ENCODE data around the gene PSMD7. TPM values are rescaled to one million over a fixed set of nuclear protein-coding genes. Genes with fewer than 3 reads are reported as not detected.
"Not testable (repeated sequence)": the region's sequence is repeated elsewhere in the genome, so short reads cannot be mapped to it uniquely, and the experiment has no call there.

The PSMD7 gene
- total RNA-seq, 4 donors from 2014 or later: 41.5 to 59.6 (median 43.3) TPM

GRCh38 chr16:74325641-74326040 is 29.0 kb downstream of the PSMD7 start:
- no peak for DNase-seq (ENCODE audit: low spot score in 2 of 2)
- 83 to 90% methylated on average over 10 of the region's 10 CpGs for WGBS, 2 donors
- peaks cover 0 to 50% (median 2%) of the 10 kb centered on the region in 3 donors for H3K36me3 ChIP-seq
- H3K9me3 ChIP-seq: no peaks in the 10 kb centered on the region
- peaks cover 0 to 32% (median 12%) of the 10 kb centered on the region in 4 donors for H3K4me1 ChIP-seq
- TF ChIP-seq CTCF (IDR thresholded peaks at IDR 0.05): no peak
- no peaks in the 10 kb centered on the region for H3K27me3 ChIP-seq
- no peak overlapping the region for H3K4me3 ChIP-seq
- H3K27ac ChIP-seq: no peak overlapping the region

GRCh38 chr16:74328346-74328745 is 31.7 kb downstream of the PSMD7 start:
- WGBS, 2 donors: 92 to 99% methylated on average over 9 of the region's 9 CpGs
- not testable (repeated sequence) for DNase-seq (ENCODE audit: low spot score in 2 of 2); H3K27ac ChIP-seq; H3K4me1 ChIP-seq; H3K9me3 ChIP-seq; H3K4me3 ChIP-seq; H3K27me3 ChIP-seq
- H3K36me3 ChIP-seq: peaks cover 0 to 72% (median 2%) of the 10 kb centered on the region in 3 donors

- H3K27me3 ChIP-seq; H3K4me3 ChIP-seq; H3K9me3 ChIP-seq; H3K4me1 ChIP-seq; DNase-seq (ENCODE audit: low spot score in 2 of 2); H3K27ac ChIP-seq: not testable (repeated sequence)
- 75 to 78% methylated on average over 6 to 8 of the region's 8 CpGs for WGBS, 2 donors
- peaks cover 0 to 68% (median 0%) of the 10 kb centered on the region in 3 donors for H3K36me3 ChIP-seq
These were observed 35.9 kb downstream of the PSMD7 start for GRCh38 chr16:74332469-74332868.

GRCh38 chr16:74337506-74337905 is 40.9 kb downstream of the PSMD7 start:
- WGBS, 2 donors: 92 to 100% methylated on average over 3 of the region's 3 CpGs
- not testable (repeated sequence) for H3K9me3 ChIP-seq; H3K27me3 ChIP-seq; H3K27ac ChIP-seq; H3K4me1 ChIP-seq; DNase-seq (ENCODE audit: low spot score in 2 of 2); H3K4me3 ChIP-seq
- H3K36me3 ChIP-seq: peaks cover 0 to 63% (median 4%) of the 10 kb centered on the region in 3 donors

GRCh38 chr16:74339226-74339625 is 42.6 kb downstream of the PSMD7 start:
- not testable (repeated sequence) for H3K4me1 ChIP-seq; H3K4me3 ChIP-seq; H3K9me3 ChIP-seq; DNase-seq (ENCODE audit: low spot score in 2 of 2); H3K27me3 ChIP-seq; H3K27ac ChIP-seq
- H3K36me3 ChIP-seq: peaks cover 0 to 69% (median 4%) of the 10 kb centered on the region in 3 donors
- WGBS, 2 donors: 95 to 96% methylated on average over 10 of the region's 10 CpGs

- not testable (repeated sequence) for H3K4me1 ChIP-seq; H3K4me3 ChIP-seq; H3K27me3 ChIP-seq; H3K9me3 ChIP-seq; DNase-seq (ENCODE audit: low spot score in 2 of 2); H3K27ac ChIP-seq
- peaks cover 0 to 84% (median 9%) of the 10 kb centered on the region in 3 donors for H3K36me3 ChIP-seq
- 65 to 86% methylated on average over 4 of the region's 4 CpGs for WGBS, 2 donors
These were observed 56.4 kb downstream of the PSMD7 start for GRCh38 chr16:74353038-74353437.

Other genes starting within 250 kb of the PSMD7 start
- 10 to 100 TPM in 1 of 4 donors, 1 to 10 TPM in 2, not detected in 1; 5.5 to 21.1 (median 8.3) TPM for gene NPIPB15, start 79.5 kb downstream of the PSMD7 start, total RNA-seq
- 10 to 100 TPM in 2 of 4 donors, 1 to 10 TPM in 2; 2.7 to 20.0 (median 9.0) TPM for gene CLEC18B, start 124.7 kb downstream of the PSMD7 start, total RNA-seq

Measured in tibial nerve (tissue), 4 donors.